Measurements from ENCODE around the gene ECEL1. TPM values are rescaled to one million over a fixed set of nuclear protein-coding genes. Genes with fewer than 3 reads are reported as not detected.

The ECEL1 gene
- total and polyA plus RNA-seq, 9 of the 15 experiments (the other 6 are each of a cell fraction or from before 2014, with no cell fraction given), result 0.09 TPM; not detected in 8

DNA sequence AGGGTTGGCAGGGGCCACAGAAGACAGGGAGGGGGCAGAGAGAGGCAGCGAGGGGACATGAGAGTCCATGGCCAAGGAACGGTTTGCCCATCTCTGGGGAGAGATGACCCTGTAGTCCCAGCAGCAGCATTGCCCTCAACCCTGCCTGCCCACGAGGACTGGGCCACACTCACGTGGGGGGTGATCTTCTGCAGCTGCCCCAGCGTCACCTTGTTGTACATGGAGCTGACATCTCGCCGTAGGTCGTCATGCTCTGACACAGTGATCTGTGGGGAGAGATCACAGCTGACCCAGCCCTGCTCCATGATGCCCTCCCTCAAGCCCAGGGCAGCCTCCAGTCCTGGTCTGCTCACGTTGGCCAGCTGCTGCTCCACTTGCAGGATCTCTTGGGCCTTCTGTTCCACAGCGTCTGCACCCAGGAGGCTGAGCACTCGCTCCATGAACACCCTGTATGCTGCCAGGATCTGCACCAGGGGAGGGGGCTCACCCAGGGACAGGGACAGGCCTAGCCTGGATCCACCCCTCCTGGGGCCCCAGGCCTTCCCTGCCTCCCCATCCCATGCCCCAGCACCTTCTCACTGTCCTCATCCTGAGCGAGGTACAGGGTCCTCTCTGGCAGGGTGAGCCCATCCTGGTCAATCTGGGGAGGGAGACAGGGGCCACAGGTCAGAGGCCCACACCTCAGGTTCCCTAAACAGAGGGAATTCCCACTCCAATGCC is 2.8 kb downstream of the ECEL1 start:
- Histone ChIP-seq H2AFZ (ENCODE audit: low read depth, low read length) (no peak overlapping the region), H3K27ac (ENCODE audit: extremely low read depth, low read depth, low read length) (no peak overlapping the region), H3K4me1 (replicated peaks in 1 of 2; ENCODE audit: control insufficient read depth in 2 of 2, insufficient read depth in 2 of 2, low read length in 2 of 2) (peaks cover 0 to 3% of the 10 kb centered on the region in 2 experiments; a peak in 1 of 5 replicates), H4K20me1 (replicated peaks; ENCODE audit: control insufficient read depth, insufficient read depth, low read length) (no peaks in the 10 kb centered on the region), H3K79me2 (ENCODE audit: control insufficient read depth, insufficient read depth, low read length) (no peaks in the 10 kb centered on the region), H3K4me2 (ENCODE audit: insufficient read depth, low read length) (no peak overlapping the region), H3K9ac (ENCODE audit: insufficient read depth in 1 of 2, low read depth in 2 of 2, low read length in 2 of 2) (no peak overlapping the region), H3K4me3 (no peak overlapping the region), H3K9me1 (ENCODE audit: control insufficient read depth, insufficient read depth, low read length) (no peaks in the 10 kb centered on the region), H3K27me3 (ENCODE audit: control insufficient read depth in 2 of 2, insufficient read depth in 2 of 2, low read length in 2 of 2) (peaks cover 0 to 14% of the 10 kb centered on the region in 2 experiments; a peak in 3 of 5 replicates), H3K9me3 (replicated peaks; ENCODE audit: control insufficient read depth, insufficient read depth, low read depth, low read length) (no peaks in the 10 kb centered on the region), H3K36me3 (ENCODE audit: control insufficient read depth, insufficient read depth, low read length) (no peaks in the 10 kb centered on the region)
- 3% methylated on average over 5 of the region's 12 CpGs for WGBS (ENCODE audit: insufficient coverage, low coverage, missing lambda C conversion rate)
- no peak for TF ChIP-seq SAFB (IDR thresholded peaks at IDR 0.05; ENCODE audit: borderline replicate concordance, low read depth, low read length)
- no peak for TF ChIP-seq ZNF121 (CRISPR knock-in tag; conservative IDR thresholded peaks at IDR 0.05)
- no peak for TF ChIP-seq HMG20A (CRISPR knock-in tag; conservative IDR thresholded peaks at IDR 0.05)
- no peak for TF ChIP-seq MTF1 (CRISPR knock-in tag; IDR thresholded peaks at IDR 0.05; ENCODE audit: borderline replicate concordance)
- no peak for DNase-seq (ENCODE audit: extremely low read depth in 1 of 4, low spot score in 3 of 4)
- intact Hi-C loops (cut with micrococcal nuclease), result no loop called here
- no peak for FAIRE-seq
- ATAC-seq, result no peak
- ChIA-PET CTCF (ENCODE audit: low intra/inter-chr PET ratio) (no interaction called here), POLR2A (no interaction called here)
- in situ Hi-C loops (cut with MboI), result no loop called here
- no TSS peak for BruUV-seq (replicated peaks)

DNA sequence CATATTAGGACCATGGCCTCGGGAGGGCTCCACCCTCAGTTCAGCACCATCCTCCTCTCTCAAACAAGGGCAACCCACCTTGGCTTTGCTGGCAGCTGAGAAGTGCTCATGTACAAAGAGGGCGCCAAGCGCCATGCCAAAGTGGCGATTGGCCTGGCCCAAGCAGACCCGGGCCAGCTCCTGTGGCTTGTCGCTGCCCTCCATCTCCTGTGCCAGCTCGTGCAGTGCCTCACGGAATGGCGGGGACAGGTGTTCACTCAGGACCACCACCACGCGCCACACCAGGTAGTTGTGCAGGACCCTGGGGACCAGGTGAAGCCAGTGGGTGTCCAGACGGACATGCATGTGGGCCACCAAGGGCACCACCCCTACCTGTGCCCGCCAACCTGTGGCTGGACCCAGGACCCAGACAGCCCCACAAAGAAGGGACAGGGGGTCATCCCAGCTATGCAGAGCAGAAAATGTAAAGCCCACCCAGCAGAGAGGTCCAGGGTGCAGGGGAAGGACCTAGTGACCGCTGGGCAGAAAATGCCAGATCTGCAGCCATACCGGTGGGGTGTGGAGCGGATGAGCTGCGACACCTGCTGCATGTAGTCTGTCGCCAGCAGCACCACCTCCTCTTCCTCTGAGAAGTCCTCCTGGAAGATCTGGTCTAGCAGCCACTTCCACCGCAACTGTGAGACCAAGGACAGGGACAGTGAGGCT is 3.6 kb downstream of the ECEL1 start:
- 3% methylated on average over 13 of the region's 19 CpGs for WGBS (ENCODE audit: insufficient coverage, low coverage, missing lambda C conversion rate)
- Histone ChIP-seq H3K27me3 (ENCODE audit: control insufficient read depth in 2 of 2, insufficient read depth in 2 of 2, low read length in 2 of 2) (peaks cover 0 to 14% of the 10 kb centered on the region in 2 experiments; a peak in 3 of 5 replicates), H3K4me2 (ENCODE audit: insufficient read depth, low read length) (no peak overlapping the region), H3K9me3 (replicated peaks; ENCODE audit: control insufficient read depth, insufficient read depth, low read depth, low read length) (no peaks in the 10 kb centered on the region), H3K9me1 (ENCODE audit: control insufficient read depth, insufficient read depth, low read length) (no peaks in the 10 kb centered on the region), H3K27ac (ENCODE audit: extremely low read depth, low read depth, low read length) (no peak overlapping the region), H4K20me1 (replicated peaks; ENCODE audit: control insufficient read depth, insufficient read depth, low read length) (no peaks in the 10 kb centered on the region), H3K36me3 (ENCODE audit: control insufficient read depth, insufficient read depth, low read length) (no peaks in the 10 kb centered on the region), H3K4me1 (replicated peaks in 1 of 2; ENCODE audit: control insufficient read depth in 2 of 2, insufficient read depth in 2 of 2, low read length in 2 of 2) (peaks cover 0 to 3% of the 10 kb centered on the region in 2 experiments; a peak in 1 of 5 replicates), H3K79me2 (ENCODE audit: control insufficient read depth, insufficient read depth, low read length) (no peaks in the 10 kb centered on the region), H3K4me3 (no peak overlapping the region), H3K9ac (ENCODE audit: insufficient read depth in 1 of 2, low read depth in 2 of 2, low read length in 2 of 2) (no peak overlapping the region), H2AFZ (ENCODE audit: low read depth, low read length) (no peak overlapping the region)
- no peak for FAIRE-seq
- DNase-seq (ENCODE audit: extremely low read depth in 1 of 4, low spot score in 3 of 4), result no peak
- in situ Hi-C loops (cut with MboI) (no loop called here), intact Hi-C loops (cut with micrococcal nuclease) (no loop called here)
- no TSS peak for BruUV-seq (replicated peaks)
- POLR2A ChIA-PET, result no interaction called here
- CTCF ChIA-PET (ENCODE audit: low intra/inter-chr PET ratio), result no interaction called here
- no peak for ATAC-seq
- no peak for TF ChIP-seq ETV6 (IDR thresholded peaks at IDR 0.05; ENCODE audit: borderline replicate concordance in 1 of 2, low read depth in 2 of 2, low read length in 1 of 2)
- no peak for TF ChIP-seq ETV6 (CRISPR knock-in tag; IDR thresholded peaks at IDR 0.05; ENCODE audit: borderline replicate concordance)
